Retinal pigment epithelial cell (primary cell): Measurements from ENCODE around the gene VPS72.

Experiments used
- DNase-seq: peaks from one replicate; pipeline ENCODE4 v3.0.0-alpha.2; 2010; ENCODE audit warnings: low read depth
- H3K4me3 ChIP-seq: 2 replicates; pipeline ENCODE4 v1.5.1; 2011; ENCODE audit warnings: mild to moderate bottlenecking, low read length, control low read depth, moderate library complexity
- CTCF ChIP-seq: conservative IDR thresholded peaks from 2 replicates; pipeline ENCODE4 v1.5.1; 2011; ENCODE audit warnings: low read depth, low read length, control low read depth, inconsistent platforms

VPS72 gene

DNA sequence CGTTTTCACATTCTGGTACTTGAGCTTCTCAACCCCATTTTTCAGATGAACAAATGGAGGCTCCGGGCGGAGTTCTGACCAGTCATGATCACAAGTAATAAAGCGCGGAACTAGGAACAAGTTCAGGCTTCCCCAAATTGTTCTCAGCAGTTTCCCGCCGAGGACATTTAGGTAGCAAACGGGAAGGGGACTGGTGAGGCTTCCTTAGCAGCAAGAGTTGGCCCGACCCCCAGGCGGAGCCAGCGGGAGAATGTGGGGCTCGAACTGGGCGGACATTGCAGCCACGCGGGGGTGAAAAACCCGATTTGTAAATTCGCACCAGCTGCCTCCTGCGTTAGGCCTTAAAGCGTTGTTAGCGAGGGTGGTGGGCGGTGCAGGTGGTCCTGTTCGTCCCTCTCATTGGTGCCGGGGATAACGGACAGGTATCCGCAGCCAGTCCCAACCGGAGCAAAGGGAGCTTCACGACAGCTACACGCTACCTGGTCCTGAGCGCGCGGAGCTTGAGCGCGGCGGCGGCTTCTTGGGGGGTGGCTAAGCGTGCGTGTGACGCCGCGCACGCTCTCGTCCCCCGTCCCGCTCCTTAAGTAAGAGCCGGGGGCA is 58.9 kb downstream of the VPS72 start:
- DNase-seq = peak; percentile 59
- no peak for TF ChIP-seq CTCF
- peak overlapping the region; percentile 48 for H3K4me3 ChIP-seq

DNA sequence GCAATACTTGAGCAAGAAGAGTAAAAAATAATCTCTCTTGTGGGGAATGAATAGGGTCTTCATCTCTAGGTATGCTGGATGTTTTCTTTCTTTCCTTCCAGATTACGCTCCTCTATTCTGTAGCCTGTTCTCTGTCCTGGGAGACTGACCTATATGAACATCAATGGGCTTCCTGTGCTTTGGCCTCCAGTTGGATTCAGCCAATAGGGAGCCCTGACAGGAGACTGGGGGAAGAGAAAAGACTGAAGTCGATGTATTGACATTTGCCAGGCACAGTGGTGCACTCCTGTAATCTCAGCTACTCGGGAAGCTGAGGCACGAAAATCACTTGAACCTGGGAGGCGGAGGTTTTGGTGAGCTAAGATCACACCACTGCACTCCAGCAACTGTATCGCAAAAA is 61.2 kb downstream of the VPS72 start:
- no peak overlapping the region for H3K4me3 ChIP-seq
- TF ChIP-seq CTCF = no peak
- DNase-seq = no peak
